GM21381 (cell line): Measurements from ENCODE around the gene POU2AF1.

Experiments used
- ATAC-seq: cut with Tn5 transposase; IDR thresholded peaks from one replicate; pipeline ENCODE4 v1.9.1; 2021; ENCODE audit warnings: mild to moderate bottlenecking, moderate library complexity; ENCODE audit not compliant: unreplicated experiment

Gene POU2AF1

DNA sequence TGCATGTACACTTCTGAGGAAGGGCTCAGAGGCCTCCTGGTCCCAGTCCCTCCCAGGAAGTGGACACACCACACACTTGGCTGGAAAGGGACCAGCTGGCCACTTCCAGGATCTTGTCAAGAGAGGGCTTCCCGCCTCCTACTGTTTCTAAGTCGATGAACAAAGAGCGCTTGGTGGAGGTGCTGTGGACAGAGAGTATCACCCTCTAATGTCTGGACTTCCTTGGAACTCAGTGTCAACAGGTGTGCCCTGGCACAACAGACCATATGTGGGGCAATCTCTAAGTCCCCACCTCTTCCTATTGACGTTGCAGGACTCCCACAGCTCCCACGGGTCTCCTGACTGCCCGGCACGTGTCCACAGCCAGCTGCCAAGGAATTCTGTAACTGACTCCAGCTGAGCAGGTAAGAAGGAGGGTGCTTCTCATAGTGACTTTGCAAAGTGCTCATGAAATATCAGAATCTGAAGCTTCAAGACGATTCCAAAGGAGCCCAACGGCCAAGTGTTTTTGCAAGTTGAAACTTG is 16.1 kb downstream of the POU2AF1 start:
- ATAC-seq = no peak

DNA sequence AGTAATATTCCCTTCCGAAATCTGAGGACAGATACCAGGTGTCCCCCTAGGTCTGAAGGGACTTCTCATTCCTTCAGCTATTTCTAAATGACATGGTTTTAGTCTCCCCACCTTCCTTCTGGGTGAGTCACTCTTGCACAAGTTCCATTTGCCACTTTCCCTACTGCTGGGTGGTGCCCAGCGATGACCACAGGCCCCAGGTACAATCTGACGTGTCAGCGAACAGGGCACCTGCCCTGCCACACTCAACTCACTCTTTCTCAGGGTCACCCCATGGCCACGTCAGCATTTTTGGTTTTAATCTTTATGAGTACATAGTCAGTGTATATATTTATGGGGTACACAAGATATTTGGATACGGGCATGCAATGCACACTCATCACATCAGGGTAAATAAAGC is 17.2 kb downstream of the POU2AF1 start:
- ATAC-seq = no peak

DNA sequence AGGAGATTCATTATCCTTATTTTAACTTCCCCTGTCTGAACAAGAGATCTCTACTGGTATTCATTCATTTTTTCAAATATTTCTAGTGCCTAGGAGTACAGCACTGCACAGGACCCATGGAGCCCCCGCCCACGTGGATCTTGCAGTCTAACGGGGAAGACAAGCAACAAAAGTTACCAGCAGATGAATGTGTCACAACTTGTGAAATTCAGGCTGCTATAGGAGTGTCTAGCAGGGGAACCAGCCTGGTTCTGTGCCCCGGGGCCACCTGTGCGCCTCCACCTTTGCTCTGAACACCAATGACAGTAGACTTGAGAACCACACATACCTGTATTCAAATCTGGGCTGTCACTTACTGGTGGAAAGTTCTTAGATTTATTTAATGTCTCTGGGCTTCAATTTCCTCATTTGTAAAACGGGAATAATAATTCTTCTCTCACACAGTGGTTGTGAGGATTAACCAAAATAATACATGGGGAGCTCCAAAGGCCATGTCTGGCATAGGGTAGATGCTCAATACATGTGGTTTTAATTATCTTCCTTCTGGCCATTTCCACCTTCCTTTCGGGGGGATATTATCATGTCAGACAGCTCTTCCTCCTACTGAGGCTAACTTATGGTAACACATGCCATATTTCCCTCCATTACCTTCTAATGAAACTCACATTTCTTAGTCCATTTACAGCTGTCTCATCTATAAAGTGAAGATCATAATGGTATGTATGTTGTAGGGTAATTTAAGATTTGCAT is 17.8 kb downstream of the POU2AF1 start:
- no peak for ATAC-seq

DNA sequence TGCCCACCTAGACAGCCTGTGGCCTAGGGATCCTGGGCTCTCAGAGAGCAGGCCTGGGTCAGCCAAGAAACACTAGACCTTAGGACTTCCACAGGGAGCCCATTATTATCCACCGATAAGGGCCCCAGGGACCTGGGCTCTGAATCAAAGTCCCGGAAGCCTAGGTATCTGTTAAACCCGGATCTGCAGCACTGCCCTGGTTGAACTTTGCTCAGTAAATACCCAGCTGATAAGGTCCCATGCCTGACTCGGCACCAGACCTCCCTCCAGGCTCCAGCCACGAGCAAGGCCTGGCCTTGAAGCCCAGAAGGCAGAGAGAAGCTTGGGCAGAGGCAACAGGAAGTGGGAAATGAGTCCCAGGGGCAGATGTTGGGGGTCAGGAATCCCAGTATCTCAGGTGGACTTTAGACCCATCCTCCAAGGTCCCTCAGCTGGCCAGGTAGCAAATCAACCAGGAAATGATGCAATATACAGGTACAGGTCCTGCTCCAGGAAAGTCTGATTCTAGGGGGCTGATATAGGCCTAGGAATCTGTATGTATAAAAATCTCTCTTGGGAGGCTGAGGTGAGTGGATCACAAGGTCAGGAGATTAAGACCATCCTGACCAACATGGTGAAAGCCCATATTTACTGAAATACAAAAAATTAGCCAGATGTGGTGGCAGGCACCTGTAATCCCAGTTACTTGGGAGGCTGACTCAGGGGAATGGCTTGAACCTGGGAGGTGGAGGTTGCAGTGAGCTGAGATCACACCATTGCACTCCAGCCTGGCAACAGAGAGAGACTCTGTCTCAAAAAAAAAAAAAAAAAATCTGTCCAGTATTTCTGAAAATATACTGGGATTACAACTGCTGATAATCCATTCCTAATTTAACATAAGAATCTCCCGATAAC is 18.7 kb downstream of the POU2AF1 start:
- no peak for ATAC-seq

DNA sequence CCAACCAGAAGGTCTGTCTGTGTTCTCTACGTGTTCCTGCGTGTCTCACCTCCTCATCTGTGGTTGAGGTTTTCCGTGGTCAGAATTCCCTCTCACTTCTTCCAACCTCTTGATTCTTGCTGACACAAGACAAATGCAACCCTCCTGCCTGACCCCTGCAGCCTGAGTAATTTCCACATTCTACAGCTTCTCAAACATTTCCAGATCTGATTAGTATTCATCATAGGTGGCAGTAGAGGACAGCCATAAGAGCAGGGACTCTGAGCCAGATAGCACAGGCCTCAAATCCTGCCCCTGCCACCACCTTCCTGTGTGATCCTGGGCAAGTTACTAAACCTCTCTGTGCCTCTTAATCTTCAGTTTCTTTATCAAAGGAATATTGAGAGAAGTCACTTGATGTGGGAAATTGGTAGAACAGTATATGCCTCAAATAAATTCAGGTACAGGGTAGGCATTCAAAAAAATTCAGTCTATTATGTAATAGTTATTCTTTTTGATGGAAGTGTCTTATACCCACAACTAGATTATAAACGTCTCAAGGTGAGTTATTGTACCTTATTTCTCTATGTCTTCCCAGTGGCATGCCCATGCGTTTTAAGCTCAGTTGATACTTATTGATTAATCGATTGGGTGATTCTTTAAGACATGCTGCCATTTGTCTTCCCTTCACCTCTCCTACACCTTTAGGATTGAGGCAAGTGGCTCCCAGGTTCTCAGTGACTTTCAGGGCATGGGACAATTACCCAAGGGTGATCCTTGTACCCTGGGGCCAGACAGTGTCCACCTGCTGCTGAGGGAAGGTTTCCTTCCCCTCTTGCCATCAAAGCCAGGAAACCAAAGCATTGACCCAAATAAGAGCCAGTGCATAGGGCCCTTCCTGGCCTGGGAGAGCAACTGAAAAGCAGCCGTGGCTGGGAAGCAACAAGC is 19.6 kb downstream of the POU2AF1 start:
- ATAC-seq = no peak

DNA sequence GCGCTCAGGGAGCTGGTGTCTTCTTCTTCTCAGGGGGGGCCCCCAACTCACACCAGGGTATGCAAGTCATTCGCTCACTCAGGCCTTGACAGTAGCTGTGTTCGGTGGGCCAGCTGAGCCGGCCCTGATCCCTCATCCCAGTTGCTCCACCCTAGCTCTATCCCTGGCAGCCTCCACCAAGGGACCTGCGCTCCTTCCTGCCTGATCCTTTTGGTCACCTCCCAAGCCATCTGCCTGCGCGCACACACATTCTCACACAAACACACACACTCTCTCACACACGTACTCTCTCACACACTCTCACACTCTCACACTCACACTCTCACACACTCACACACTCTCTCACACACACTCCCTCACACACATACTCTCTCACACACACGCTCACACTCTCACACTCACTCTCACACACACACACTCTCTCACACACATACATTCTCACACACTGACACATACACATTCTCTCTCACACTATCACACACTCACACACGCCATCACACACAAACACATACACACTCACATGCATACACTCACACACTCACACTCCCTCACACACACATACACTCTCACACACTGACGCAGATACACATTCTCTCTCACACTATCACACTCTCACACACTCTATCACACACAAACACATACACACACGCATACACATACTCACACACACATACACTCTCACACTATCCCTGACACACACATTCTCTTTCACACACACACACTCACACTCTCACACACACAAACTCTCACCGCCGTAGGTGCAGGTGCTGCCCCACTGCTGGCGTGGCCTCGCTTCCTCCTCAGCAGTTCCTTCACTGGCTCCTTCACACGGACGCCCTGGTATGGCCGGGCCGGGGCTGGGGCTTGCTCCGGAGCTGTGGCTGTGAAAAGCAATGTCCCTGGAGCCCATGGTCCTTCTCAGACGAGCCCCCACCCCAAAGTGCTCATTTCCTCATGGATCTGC is 20.8 kb downstream of the POU2AF1 start:
- ATAC-seq = no peak

DNA sequence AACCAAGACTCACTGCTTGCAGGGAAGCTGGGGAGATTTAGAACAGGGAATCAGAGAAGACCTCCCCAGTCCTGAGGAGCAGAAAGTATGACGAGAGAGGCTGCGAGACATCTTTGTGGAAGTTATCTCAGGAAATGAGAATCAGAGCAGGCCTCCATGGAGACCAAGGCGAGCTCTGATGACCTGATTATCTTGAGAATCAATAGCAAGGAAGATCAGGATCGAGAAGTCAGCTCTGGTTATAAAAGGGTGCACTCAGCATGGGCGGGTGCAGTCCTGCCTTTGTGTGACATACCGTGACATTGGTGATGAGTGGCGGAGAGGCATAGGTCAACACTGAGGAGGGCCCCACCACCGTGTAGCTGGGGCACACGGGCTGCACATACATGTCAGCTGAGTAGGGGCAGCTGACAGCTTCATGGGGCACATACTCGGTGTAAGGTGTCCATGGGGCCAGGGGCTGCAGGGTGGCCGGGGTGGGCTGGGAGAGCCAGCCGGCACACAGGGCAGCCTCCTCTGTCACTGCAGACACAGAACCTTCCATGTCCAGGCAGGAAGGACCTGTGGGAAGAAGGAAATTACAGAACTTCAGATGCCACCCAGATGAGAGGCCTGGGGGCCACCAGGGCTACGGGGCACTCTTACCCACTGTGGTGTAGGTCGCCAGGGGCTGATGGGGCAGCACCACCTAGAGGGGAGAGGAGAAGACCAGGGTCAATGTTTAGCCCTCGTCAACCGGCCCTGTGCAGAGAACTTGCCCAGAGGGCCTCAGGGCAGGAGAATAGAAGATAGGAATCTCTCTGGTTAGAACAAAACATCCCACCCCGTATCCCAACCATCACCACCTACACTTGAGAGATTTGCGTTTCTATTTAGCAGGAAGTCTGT is 21.7 kb downstream of the POU2AF1 start:
- ATAC-seq = no peak

DNA sequence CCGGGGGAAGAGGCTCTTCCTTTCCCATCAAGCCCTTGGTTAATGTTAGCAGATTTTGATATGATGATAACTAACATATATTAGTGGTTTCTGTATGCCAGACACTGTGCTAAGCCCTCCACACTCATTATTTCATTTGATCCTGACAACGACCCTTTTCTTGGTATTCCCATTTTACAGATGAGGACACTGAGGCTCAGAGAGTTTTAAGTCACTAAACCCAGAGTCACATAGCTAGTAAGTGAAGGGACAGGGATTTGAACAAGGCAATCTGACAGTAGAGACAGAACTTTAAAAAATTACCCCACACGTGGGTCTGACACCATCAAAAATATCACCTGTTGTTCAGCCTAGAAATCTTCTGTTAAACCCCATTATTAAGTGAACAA is 22.4 kb downstream of the POU2AF1 start:
- ATAC-seq = no peak

DNA sequence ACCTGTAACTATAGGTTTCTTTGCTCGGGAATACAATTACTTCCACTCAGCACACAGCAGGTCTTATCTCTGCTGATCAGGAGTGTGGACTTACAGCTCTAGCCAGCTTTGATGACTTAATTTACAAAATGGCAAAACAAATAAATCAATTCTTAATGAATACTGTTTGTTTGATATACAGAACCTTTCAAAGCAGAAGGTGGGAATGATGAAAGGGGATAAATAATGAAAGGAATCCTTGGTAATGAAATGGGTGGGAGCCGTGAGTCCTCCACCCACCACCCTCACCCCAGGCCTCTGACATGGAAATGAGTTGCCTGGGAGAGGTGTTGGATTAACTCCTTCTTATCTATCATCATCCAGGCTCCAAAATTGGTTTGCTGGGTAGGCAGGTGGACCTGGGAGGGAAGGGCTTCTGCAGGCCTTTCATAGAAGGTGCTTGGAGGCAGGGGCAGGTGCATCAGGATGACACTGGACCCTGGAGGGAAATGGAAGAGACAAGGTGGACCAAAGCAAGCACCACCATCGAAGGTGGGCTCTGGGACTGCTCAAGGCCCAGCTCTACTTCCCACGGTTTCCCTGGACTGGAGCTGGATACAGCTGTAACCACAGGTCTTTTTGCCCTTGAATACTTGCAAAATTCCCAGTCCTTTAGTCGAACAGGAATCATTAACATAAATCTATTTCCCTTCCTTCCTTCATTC is 23.0 kb downstream of the POU2AF1 start:
- no peak for ATAC-seq

DNA sequence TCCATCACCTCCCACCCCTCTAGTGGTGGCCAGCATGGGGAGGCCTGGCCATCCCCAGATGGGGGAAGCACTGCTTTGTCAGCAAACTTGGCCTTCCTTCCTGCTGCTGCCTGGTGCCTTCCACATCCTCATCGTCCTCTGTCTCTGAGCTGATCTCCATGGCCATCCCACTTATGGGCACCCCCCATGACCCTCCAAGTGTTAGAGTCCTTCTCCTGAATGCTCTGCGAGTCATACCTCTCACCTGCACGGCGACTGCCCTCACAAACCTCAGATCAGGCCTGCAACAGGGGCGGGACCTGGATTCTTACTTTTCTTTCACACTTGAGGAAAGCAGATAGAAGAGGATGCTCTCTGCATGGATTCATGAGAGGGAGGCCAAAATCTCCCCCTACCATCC is 24.0 kb downstream of the POU2AF1 start:
- no peak for ATAC-seq

DNA sequence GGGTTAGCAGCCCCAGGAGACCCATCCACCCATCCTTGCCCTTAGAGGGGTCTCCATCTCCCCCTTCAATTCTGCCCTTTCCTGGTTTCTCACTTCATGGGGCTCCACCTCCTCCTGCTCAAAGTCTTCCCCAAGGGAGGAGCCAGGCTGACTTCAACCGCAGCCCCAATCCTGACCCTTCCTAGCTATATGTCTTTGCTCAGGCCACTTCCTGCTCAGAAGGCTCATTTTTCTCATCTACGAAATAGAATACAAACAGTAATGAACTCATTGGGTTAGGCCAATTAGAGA is 24.5 kb downstream of the POU2AF1 start:
- no peak for ATAC-seq

DNA sequence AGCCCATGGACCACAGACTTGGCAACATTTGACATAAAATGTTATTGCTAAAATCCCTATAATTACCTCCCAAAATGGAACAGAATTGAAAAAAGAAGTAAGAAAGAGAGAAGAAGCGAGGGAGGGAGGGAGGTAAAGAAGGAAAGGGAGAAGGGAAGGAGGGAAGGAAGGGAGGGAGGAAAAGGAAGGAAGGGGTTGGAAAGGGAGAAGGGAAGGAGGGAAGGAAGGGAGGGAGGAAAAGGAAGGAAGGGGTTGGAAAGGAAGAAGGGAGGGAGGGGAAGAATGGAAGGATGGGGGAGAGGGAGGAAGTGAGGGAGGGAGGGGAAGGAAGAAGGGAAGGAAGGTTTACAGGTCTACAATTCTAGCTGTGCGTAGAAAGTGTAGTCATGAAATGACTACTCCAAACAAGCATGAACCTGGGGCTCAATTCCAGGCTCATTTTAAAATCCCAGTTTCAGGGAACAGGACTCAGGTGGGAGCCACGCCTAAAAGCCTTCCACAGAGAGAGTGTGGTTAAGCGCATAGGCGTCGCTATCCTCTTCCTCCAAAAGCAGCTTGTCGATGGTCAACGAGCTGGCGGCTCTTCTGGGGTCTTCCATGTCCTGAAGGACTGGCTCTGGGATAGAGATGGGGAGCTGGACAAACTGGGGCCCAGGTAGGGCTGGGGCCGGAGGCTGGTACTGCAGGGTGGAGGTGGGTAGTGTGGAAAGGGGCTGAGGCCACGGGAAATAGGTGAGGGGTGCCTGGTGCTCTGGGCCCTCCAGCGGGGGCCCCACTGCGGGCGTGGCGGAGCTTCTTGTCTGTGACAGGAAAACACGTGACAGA is 25.1 kb downstream of the POU2AF1 start:
- ATAC-seq = no peak

DNA sequence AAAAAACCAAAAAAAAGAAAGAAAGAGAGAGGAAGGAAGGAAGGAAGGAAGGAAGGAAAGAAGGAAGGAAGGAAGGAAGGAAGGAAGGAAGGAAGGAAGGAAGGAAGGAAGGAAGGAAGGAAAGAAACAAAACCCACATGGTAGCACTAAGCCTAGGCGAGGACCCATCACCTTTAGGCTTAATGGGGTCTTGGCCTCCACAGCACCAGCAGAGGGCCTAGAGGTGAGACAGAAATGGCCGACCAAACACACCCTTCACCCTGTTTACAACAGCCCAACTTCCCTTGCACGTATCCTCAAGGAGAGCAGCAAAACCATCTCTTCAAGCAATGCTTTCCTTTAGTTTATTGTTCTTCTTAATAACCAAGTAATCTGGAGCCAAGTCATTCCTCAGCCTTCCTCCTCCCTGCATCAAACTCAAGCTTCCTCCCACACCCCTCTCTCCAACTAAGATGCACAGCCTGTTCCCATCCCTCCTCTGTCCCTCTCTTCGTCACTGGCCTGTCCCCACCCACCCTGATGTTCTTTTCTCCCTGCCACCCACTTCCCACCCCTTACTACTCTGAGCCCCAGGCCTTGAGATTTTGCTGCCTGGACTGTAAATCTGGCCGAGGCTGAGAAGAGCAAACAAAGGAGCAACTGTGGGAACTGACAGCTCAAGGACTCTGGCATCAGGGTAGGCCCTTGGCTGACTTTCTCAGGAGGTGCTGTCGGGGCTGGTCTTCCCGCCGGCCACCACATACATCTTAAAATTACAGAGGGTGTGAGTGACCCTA is 26.0 kb downstream of the POU2AF1 start:
- no peak for ATAC-seq

DNA sequence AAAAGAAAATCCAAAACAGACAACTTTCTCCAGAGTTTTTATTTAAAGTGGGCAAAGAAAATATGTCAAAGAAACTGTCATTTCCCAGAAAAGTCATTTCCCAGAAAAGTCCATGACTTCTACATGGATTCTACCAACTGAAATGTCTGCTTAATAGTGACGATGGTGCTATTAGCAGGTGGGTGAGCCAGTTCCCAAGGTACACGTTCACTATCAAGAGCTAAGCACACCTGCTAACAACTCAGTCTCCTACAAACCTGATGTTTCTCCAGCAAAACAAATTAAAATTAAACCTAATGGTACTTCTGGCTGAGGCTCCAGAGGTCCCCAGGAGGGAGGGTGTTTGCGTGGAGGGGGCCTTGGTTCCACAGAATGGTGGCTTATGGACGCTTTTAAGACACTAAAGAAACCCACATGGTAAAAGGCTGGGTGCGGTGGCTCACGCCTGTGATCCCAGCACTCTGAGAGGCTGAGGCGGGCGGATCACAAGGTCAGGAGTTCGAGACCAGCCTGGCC is 26.8 kb downstream of the POU2AF1 start:
- ATAC-seq = no peak

DNA sequence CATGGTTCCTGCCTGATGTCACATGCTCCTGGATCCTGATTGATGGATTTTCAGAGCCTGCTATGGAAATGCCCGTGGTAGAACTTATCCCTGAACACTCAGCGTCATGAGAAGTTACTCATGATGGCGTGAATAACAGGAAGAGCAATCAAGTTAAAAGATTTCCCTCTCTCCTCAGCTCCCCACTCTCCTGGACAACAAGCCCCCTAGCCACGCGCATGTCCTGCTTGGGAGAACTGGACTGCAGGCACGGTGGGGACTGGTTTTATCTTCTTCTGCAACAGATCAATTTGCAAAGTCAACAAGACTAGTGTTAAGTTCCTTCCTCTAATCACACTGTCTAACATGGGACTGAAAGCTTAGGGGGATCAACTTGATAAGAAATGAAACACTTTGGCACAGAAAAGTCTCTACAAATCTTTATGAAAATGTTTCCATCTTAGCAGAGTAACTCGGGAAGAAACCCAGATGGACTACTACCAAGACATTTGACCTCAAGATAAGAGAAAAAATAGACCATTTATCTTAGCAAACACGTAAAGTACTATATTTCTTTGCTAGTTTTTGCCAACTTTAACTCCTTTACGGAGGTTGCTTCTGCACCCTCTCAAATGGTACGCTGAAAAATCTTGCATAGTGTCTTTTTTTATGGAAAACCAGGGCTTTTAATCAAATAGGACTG is 27.6 kb downstream of the POU2AF1 start:
- ATAC-seq = no peak

DNA sequence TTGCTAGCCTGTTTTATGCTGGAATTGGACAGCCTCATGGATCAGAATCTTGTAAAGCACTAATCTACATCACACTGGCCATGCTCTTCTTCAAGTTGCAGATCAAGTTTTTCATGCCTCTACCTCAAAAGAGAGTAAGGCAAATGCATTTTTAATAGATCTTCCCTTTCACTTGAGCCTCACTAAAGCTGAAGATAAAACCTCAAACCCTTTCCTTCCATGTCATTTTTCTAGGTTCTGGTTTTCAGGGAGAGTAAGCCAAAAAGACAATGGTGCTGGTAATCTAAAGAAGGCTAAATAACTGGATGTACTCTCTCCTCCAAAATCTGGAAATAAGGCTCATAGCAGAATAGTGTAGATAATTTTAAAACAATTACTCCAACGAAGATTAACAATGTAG is 28.3 kb downstream of the POU2AF1 start:
- ATAC-seq = no peak
